ENCODE results near the gene TTLL1. TPM values are rescaled to one million over a fixed set of nuclear protein-coding genes. Genes with fewer than 3 reads are reported as not detected.
A peak's percentile ranks its signal among the peaks of the same experiment; 100 is the strongest.

Gene TTLL1
- total and polyA plus RNA-seq, 7 donors, result 1.2 to 4.9 (median 2.2) TPM

GRCh38 chr22:43099095-43099494, 9.9 kb upstream of the TTLL1 start:
- no peak for DNase-seq
- 55 to 72% (median 57%) methylated on average over 4 of the region's 4 CpGs for WGBS, 3 donors
- intact Hi-C loops (cut with DNase I), result loop anchor here in 1 of 2 donors (10.0 kb wide), 1 partner anchor 314 kb away; no protein-coding TSS in a partner anchor
- TF ChIP-seq CTCF (IDR thresholded peaks at IDR 0.05), result no peak
- no peak overlapping the region for H3K27ac ChIP-seq
- H3K9me3 ChIP-seq, result peaks cover 6% of the 10 kb centered on the region
- no peaks in the 10 kb centered on the region for H3K27me3 ChIP-seq (ENCODE audit: insufficient read depth in 3 of 3, low read length in 2 of 3)
- no peak for ATAC-seq
- no peaks in the 10 kb centered on the region for H3K36me3 ChIP-seq (ENCODE audit: insufficient read depth in 1 of 2, low read depth in 1 of 2)
- no peaks in the 10 kb centered on the region for H3K4me1 ChIP-seq
- H3K4me3 ChIP-seq, result no peak overlapping the region

- Histone ChIP-seq H3K9me3 (peaks cover 6% of the 10 kb centered on the region), H3K4me1 (no peaks in the 10 kb centered on the region), H3K27me3 (ENCODE audit: insufficient read depth in 3 of 3, low read length in 2 of 3) (no peaks in the 10 kb centered on the region), H3K4me3 (no peak overlapping the region), H3K27ac (no peak overlapping the region), H3K36me3 (ENCODE audit: insufficient read depth in 1 of 2, low read depth in 1 of 2) (no peaks in the 10 kb centered on the region)
- TF ChIP-seq CTCF (IDR thresholded peaks at IDR 0.05), result no peak
- DNase-seq, result no peak
- 32 to 35% (median 33%) methylated on average over 4 of the region's 4 CpGs for whole genome bisulfite sequencing, 3 donors
- ATAC-seq, result no peak
- intact Hi-C loops (cut with DNase I), result loop anchor here in 1 of 2 donors (10.0 kb wide), 1 partner anchor 314 kb away; no protein-coding TSS in a partner anchor
Observed at GRCh38 chr22:43098356-43098755, 9.2 kb upstream of the TTLL1 start.

GRCh38 chr22:43096420-43096819, 7.2 kb upstream of the TTLL1 start:
- 78 to 91% (median 87%) methylated on average over 8 of the region's 8 CpGs for WGBS, 3 donors
- no peak overlapping the region for H3K27ac ChIP-seq
- no peak for ATAC-seq
- intact Hi-C loops (cut with DNase I), result loop anchor here in 1 of 2 donors (10.0 kb wide), 1 partner anchor 312 kb away; no protein-coding TSS in a partner anchor
- H3K4me1 ChIP-seq, result no peaks in the 10 kb centered on the region
- H3K9me3 ChIP-seq, result peaks cover 6% of the 10 kb centered on the region
- TF ChIP-seq CTCF (IDR thresholded peaks at IDR 0.05), result no peak
- no peak overlapping the region for H3K4me3 ChIP-seq
- H3K27me3 ChIP-seq (ENCODE audit: insufficient read depth in 3 of 3, low read length in 2 of 3), result no peaks in the 10 kb centered on the region
- no peaks in the 10 kb centered on the region for H3K36me3 ChIP-seq (ENCODE audit: insufficient read depth in 1 of 2, low read depth in 1 of 2)
- DNase-seq, result no peak

- ATAC-seq (no peak), DNase-seq (no peak)
- H3K27me3 ChIP-seq (ENCODE audit: insufficient read depth in 3 of 3, low read length in 2 of 3), result no peaks in the 10 kb centered on the region
- peaks cover 6% of the 10 kb centered on the region for H3K9me3 ChIP-seq
- H3K4me3 ChIP-seq, result no peak overlapping the region
- intact Hi-C loops (cut with DNase I), result loop anchor here in 1 of 2 donors (5.0 to 10.0 kb wide), 2 partner anchors 227 to 310 kb away; no protein-coding TSS in a partner anchor
- H3K4me1 ChIP-seq, result no peaks in the 10 kb centered on the region
- WGBS, 3 donors, result 53 to 62% (median 62%) methylated on average over 4 of the region's 4 CpGs
- no peak overlapping the region for H3K27ac ChIP-seq
- TF ChIP-seq CTCF (IDR thresholded peaks at IDR 0.05), result no peak
- no peaks in the 10 kb centered on the region for H3K36me3 ChIP-seq (ENCODE audit: insufficient read depth in 1 of 2, low read depth in 1 of 2)
Observed at GRCh38 chr22:43094551-43094950, 5.4 kb upstream of the TTLL1 start.

GRCh38 chr22:43094085-43094484, 4.9 kb upstream of the TTLL1 start:
- WGBS, 3 donors, result 37 to 64% (median 50%) methylated on average over 7 of the region's 7 CpGs
- Histone ChIP-seq H3K27me3 (ENCODE audit: insufficient read depth in 3 of 3, low read length in 2 of 3) (no peaks in the 10 kb centered on the region), H3K36me3 (ENCODE audit: insufficient read depth in 1 of 2, low read depth in 1 of 2) (no peaks in the 10 kb centered on the region), H3K4me1 (no peaks in the 10 kb centered on the region), H3K4me3 (no peak overlapping the region), H3K9me3 (peaks cover 6% of the 10 kb centered on the region), H3K27ac (no peak overlapping the region)
- peak in 1 of 2 donors; percentile 47 for DNase-seq
- TF ChIP-seq CTCF (IDR thresholded peaks at IDR 0.05), result no peak
- ATAC-seq, result no peak
- intact Hi-C loops (cut with DNase I), result loop anchor here in 1 of 2 donors (5.0 to 10.0 kb wide), 2 partner anchors 227 to 309 kb away; no protein-coding TSS in a partner anchor

All from psoas muscle (tissue), 8 donors.